ENCODE measurements around the gene TNK2.
"Not testable (repeated sequence)": the region's sequence is repeated elsewhere in the genome, so short reads cannot be mapped to it uniquely, and the experiment has no call there.

TNK2 gene

DNA sequence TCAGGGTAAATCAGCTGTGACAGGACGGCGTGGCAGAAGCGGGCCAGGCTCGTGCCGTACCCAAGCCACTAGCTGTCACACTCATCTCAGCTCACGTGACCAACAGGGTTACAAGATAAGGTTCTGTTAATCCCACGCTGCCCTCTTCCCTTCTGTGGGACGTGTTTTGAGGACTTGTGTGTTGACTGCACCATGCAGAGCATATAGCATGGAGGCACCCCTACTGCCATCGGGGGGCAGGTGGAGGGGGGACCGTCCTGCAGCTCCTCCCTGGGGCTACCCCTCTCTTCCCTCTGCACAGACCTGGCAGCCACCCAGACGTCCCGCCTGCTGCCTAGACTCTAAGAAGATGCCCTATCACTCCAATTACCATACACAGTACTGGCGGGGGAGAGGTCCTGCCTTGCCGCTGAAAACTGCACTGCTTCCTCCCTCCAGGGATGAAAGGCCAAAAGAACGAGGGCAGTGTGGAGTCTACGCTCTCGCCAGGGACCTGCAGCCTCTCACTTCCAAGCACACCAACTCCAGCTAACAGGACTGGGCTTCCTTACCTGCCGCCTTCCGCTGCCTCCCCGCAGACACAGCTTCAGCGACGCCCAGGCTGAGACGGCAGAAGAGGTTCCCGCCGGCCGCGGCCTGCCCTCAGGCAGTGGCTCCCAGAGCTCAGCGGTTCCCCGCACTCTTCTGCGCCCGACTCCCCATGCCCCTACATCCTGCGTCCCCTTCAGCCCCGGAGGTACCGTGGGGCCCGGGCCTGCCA lies at the start of gene TNK2:
TNK2 (minus strand) TSS at position 618 of the 760 bp plus-strand sequence. CDS start 19,963 bp downstream, outside the sequence.
- Histone ChIP-seq H2AFZ (ENCODE audit: low read depth, low read length, severe bottlenecking) (no peak within 1 kb of the TSS), H3K79me2 (ENCODE audit: insufficient read depth, low read length) (peaks cover 35% of the 10 kb centered on the region), H3K4me2 (ENCODE audit: low read depth, low read length, poor library complexity, severe bottlenecking) (peak within 1 kb of the TSS; percentile 81), H3K27ac (ENCODE audit: low read depth, low read length) (peak within 1 kb of the TSS; percentile 98), H3K9me3 (ENCODE audit: insufficient read depth, low read length) (no peaks in the 10 kb centered on the region), H3K9ac (ENCODE audit: low read length) (peak within 1 kb of the TSS; percentile 72), H4K20me1 (ENCODE audit: low read depth, low read length) (no peaks in the 10 kb centered on the region), H3K36me3 (ENCODE audit: low read length) (no peaks in the 10 kb centered on the region), H3K9me2 (replicated peaks; ENCODE audit: insufficient read depth, low read length) (no peaks in the 10 kb centered on the region), H3K4me3 (ENCODE audit: insufficient read depth, low read length, poor library complexity, severe bottlenecking) (peak within 1 kb of the TSS; percentile 56), H3F3A (ENCODE audit: insufficient read depth) (peaks cover 42% of the 10 kb centered on the region), H3K27me3 (ENCODE audit: low read length) (no peaks in the 10 kb centered on the region)
- TF ChIP-seq CTCF (IDR thresholded peaks at IDR 0.05; ENCODE audit: insufficient read depth, low read length, poor library complexity, severe bottlenecking) (no peak), EZH2phosphoT487 (conservative IDR thresholded peaks at IDR 0.05; ENCODE audit: low read length) (no peak)

DNA sequence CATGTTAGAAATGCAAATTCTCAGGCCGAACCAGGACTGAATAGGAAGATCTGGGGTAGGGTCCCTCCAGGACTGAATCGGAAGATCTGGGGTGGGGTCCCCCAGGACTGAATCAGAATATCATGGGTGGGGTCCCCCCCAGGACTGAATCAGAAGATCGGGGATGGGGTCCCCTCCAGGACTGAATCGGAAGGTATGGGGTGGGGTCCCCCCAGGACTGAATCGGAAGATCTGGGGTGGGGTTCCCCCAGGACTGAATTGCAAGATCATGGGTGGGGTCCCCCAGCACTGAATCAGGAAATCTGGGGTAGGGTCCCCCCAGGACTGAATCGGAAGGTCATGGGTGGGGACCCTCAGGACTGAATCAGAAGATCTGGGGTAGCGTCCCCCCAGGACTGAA lies 48.2 kb upstream of the TNK2 start:
- Histone ChIP-seq H3K27ac (ENCODE audit: low read depth, low read length) (no peak overlapping the region), H3K9me2 (replicated peaks; ENCODE audit: insufficient read depth, low read length) (no peaks in the 10 kb centered on the region), H4K20me1 (ENCODE audit: low read depth, low read length) (no peaks in the 10 kb centered on the region), H3K27me3 (ENCODE audit: low read length) (no peaks in the 10 kb centered on the region), H3K4me2 (ENCODE audit: low read depth, low read length, poor library complexity, severe bottlenecking) (no peak overlapping the region), H2AFZ (ENCODE audit: low read depth, low read length, severe bottlenecking) (no peak overlapping the region), H3F3A (ENCODE audit: insufficient read depth) (0 out of 2 replicates have a peak, but pooled peaks cover 10% of the 10 kb centered on the region), H3K36me3 (ENCODE audit: low read length) (no peaks in the 10 kb centered on the region), H3K79me2 (ENCODE audit: insufficient read depth, low read length) (no peaks in the 10 kb centered on the region), H3K9ac (ENCODE audit: low read length) (no peak overlapping the region), H3K4me3 (ENCODE audit: insufficient read depth, low read length, poor library complexity, severe bottlenecking) (no peak overlapping the region), H3K9me3 (ENCODE audit: insufficient read depth, low read length) (no peaks in the 10 kb centered on the region)
- TF ChIP-seq CTCF (IDR thresholded peaks at IDR 0.05; ENCODE audit: insufficient read depth, low read length, poor library complexity, severe bottlenecking) (no peak), EZH2phosphoT487 (conservative IDR thresholded peaks at IDR 0.05; ENCODE audit: low read length) (no peak)

DNA sequence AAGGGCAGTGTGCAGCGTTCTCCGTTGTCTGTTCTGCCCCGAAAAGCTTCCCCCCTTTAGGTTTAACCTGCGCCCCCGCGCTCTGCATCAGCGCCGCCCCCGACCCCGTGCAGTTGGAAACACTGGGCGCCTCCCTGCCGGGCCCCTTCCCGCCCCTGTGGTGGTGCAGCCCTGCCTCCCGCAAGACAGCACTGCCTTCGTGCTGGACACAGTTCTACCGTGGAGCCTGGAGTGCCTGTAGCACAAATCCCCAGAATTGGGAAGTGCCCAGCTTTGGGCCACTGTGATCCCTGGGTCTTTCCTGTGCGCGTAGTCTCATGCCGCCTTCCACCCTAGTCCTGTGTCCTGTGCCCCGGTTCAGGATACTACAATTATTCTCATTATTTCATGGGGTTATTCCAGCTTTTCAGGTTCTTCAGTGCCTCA lies 47.1 kb upstream of the TNK2 start:
- not testable (repeated sequence) for H3K9me2 ChIP-seq (replicated peaks; ENCODE audit: insufficient read depth, low read length); H3K9ac ChIP-seq (ENCODE audit: low read length); H3K4me2 ChIP-seq (ENCODE audit: low read depth, low read length, poor library complexity, severe bottlenecking); H2AFZ ChIP-seq (ENCODE audit: low read depth, low read length, severe bottlenecking); H4K20me1 ChIP-seq (ENCODE audit: low read depth, low read length); H3K4me3 ChIP-seq (ENCODE audit: insufficient read depth, low read length, poor library complexity, severe bottlenecking); H3K36me3 ChIP-seq (ENCODE audit: low read length); H3K27ac ChIP-seq (ENCODE audit: low read depth, low read length); H3K79me2 ChIP-seq (ENCODE audit: insufficient read depth, low read length); H3K27me3 ChIP-seq (ENCODE audit: low read length); H3F3A ChIP-seq (ENCODE audit: insufficient read depth); H3K9me3 ChIP-seq (ENCODE audit: insufficient read depth, low read length)

- not testable (repeated sequence) for H3K79me2 ChIP-seq (ENCODE audit: insufficient read depth, low read length); H2AFZ ChIP-seq (ENCODE audit: low read depth, low read length, severe bottlenecking); H3K9me3 ChIP-seq (ENCODE audit: insufficient read depth, low read length); H3K36me3 ChIP-seq (ENCODE audit: low read length); H3K27ac ChIP-seq (ENCODE audit: low read depth, low read length); H4K20me1 ChIP-seq (ENCODE audit: low read depth, low read length); H3K27me3 ChIP-seq (ENCODE audit: low read length); H3F3A ChIP-seq (ENCODE audit: insufficient read depth); H3K4me2 ChIP-seq (ENCODE audit: low read depth, low read length, poor library complexity, severe bottlenecking); H3K9me2 ChIP-seq (replicated peaks; ENCODE audit: insufficient read depth, low read length)
- Histone ChIP-seq H3K4me3 (ENCODE audit: insufficient read depth, low read length, poor library complexity, severe bottlenecking) (peak overlapping the region; percentile 44), H3K9ac (ENCODE audit: low read length) (peak overlapping the region; percentile 52)
Observed at GRCh38 chr3:195954752-195955119, 46.4 kb upstream of the TNK2 start.

GRCh38 chr3:195954052-195954751 lies 45.9 kb upstream of the TNK2 start:
- H4K20me1 ChIP-seq (ENCODE audit: low read depth, low read length); H3K9me2 ChIP-seq (replicated peaks; ENCODE audit: insufficient read depth, low read length); H2AFZ ChIP-seq (ENCODE audit: low read depth, low read length, severe bottlenecking); H3K27ac ChIP-seq (ENCODE audit: low read depth, low read length); H3K27me3 ChIP-seq (ENCODE audit: low read length); H3K9me3 ChIP-seq (ENCODE audit: insufficient read depth, low read length); H3F3A ChIP-seq (ENCODE audit: insufficient read depth); H3K79me2 ChIP-seq (ENCODE audit: insufficient read depth, low read length); H3K4me2 ChIP-seq (ENCODE audit: low read depth, low read length, poor library complexity, severe bottlenecking); H3K36me3 ChIP-seq (ENCODE audit: low read length): not testable (repeated sequence)
- Histone ChIP-seq H3K4me3 (ENCODE audit: insufficient read depth, low read length, poor library complexity, severe bottlenecking) (peak overlapping the region; percentile 44), H3K9ac (ENCODE audit: low read length) (peak overlapping the region; percentile 52)

DNA sequence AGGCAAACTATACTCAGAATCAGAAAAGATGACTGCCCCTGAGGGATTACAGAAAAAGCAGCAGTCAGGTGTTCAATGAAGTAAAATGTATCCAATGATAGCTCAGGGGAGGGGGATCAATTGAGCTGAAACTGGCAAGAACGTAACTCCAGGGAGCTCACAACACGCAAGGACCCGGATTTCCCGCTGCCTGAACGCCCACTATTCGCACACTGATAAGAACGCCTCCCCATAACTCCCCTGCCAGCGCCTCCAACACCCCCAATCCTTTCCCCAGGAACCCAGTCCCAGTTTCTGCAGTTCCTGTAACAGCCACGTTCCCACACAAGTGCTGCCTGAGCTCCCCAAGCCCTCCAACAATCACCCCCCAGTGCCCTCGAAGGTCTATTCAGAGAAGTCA lies 44.2 kb upstream of the TNK2 start:
- not testable (repeated sequence) for H2AFZ ChIP-seq (ENCODE audit: low read depth, low read length, severe bottlenecking); H3K9me2 ChIP-seq (replicated peaks; ENCODE audit: insufficient read depth, low read length); H3K9ac ChIP-seq (ENCODE audit: low read length); H3K4me3 ChIP-seq (ENCODE audit: insufficient read depth, low read length, poor library complexity, severe bottlenecking); H4K20me1 ChIP-seq (ENCODE audit: low read depth, low read length); H3K27me3 ChIP-seq (ENCODE audit: low read length); H3K27ac ChIP-seq (ENCODE audit: low read depth, low read length); H3K36me3 ChIP-seq (ENCODE audit: low read length); H3K9me3 ChIP-seq (ENCODE audit: insufficient read depth, low read length); H3K4me2 ChIP-seq (ENCODE audit: low read depth, low read length, poor library complexity, severe bottlenecking); H3K79me2 ChIP-seq (ENCODE audit: insufficient read depth, low read length); H3F3A ChIP-seq (ENCODE audit: insufficient read depth)
